Measurements from ENCODE around the gene TFAP2C.
"Not testable (repeated sequence)": the region's sequence is repeated elsewhere in the genome, so short reads cannot be mapped to it uniquely, and the experiment has no call there.

Gene TFAP2C

GRCh38 chr20:56653211-56653610, 24.1 kb downstream of the TFAP2C start:
- DNase-seq (ENCODE audit: low read depth) = no peak

- no peak for DNase-seq (ENCODE audit: low read depth)
These were observed 27.5 kb downstream of the TFAP2C start for GRCh38 chr20:56656632-56657031.

- no peak for DNase-seq (ENCODE audit: low read depth)
These were observed 28.8 kb downstream of the TFAP2C start for GRCh38 chr20:56657879-56658278.

GRCh38 chr20:56658341-56658947, 29.3 kb downstream of the TFAP2C start:
- not testable (repeated sequence) for DNase-seq (ENCODE audit: low read depth)

GRCh38 chr20:56663660-56664059, 34.6 kb downstream of the TFAP2C start:
- DNase-seq (ENCODE audit: low read depth) = no peak

- DNase-seq (ENCODE audit: low read depth) = no peak
These were observed 35.7 kb downstream of the TFAP2C start for GRCh38 chr20:56664796-56665195.

- DNase-seq (ENCODE audit: low read depth) = no peak
These were observed 36.7 kb downstream of the TFAP2C start for GRCh38 chr20:56665806-56666205.

GRCh38 chr20:56673450-56673849, 44.3 kb downstream of the TFAP2C start:
- DNase-seq (ENCODE audit: low read depth) = no peak

- no peak for DNase-seq (ENCODE audit: low read depth)
These were observed 46.9 kb downstream of the TFAP2C start for GRCh38 chr20:56676001-56676400.

GRCh38 chr20:56676679-56677078, 47.6 kb downstream of the TFAP2C start:
- no peak for DNase-seq (ENCODE audit: low read depth)

- DNase-seq (ENCODE audit: low read depth) = no peak
These were observed 54.2 kb downstream of the TFAP2C start for GRCh38 chr20:56683077-56683865.

- no peak for DNase-seq (ENCODE audit: low read depth)
These were observed 56.8 kb downstream of the TFAP2C start for GRCh38 chr20:56685879-56686278.

- no peak for DNase-seq (ENCODE audit: low read depth)
These were observed 58.0 kb downstream of the TFAP2C start for GRCh38 chr20:56687061-56687460.

GRCh38 chr20:56688106-56688505, 59.0 kb downstream of the TFAP2C start:
- no peak for DNase-seq (ENCODE audit: low read depth)
